Gastroesophageal sphincter (tissue), 3 donors: ENCODE measurements around the gene RAB44.

ENCODE experiments used
- EP300 ChIP-seq: sonication (generic); formaldehyde crosslinking; IDR thresholded peaks from one replicate; pipeline ENCODE4 v1.6.1; 2017; ENCODE audit warnings: antibody characterized with exemption, mild to moderate bottlenecking
- POLR2A ChIP-seq, 2 donors: fragments of 450-650 bp; IDR thresholded peaks; one replicate each; pipeline ENCODE4 v1.6.1; 2017; ENCODE audit warnings: antibody characterized with exemption in 2 of 2, mild to moderate bottlenecking in 2 of 2, moderate library complexity in 1 of 2
- TF ChIP-seq, protein P1 (sequence below), 4 experiments: fragments of 200-600 bp in 2 of 4; fragments of 450-650 bp in 2 of 4; sonication (generic) in 1 of 4; IDR thresholded peaks; one replicate each; pipeline ENCODE4 v1.5.1; 2017 to 2019; ENCODE audit warnings: antibody characterized with exemption in 4 of 4, mild to moderate bottlenecking in 2 of 4, moderate library complexity in 2 of 4

DNA sequence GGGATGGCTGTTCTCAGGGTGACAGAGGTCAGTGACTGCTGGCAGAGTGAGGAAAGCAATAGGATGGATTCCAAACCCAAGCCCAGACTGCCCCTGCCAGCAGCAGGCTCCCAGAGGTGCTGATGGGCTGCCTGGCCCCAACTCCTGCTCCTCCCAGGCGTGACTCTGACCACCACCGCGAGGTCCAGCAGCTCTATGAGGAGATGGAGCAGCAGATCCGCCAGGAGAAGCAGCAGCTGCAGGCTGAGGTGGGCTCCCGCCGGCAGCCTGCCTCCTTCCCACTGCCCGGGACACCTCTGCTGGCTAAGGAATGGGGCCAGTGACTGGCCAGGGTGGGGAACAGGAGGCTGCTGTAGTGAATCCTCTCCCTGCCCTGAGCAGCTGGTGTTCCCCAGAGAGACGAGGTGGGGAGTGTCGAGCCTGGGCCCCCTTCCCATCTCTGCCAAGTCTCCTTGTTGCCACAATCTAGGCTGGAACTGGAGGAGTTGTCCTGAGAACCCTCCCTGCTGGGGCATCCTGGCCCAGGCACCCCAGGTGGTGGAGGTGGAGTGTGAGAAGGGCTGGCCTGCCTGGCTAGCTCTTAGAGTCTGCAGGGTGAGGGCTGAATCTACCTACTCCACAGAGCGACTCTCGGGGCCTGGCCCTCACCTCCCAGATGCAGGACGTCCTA lies 20.4 kb downstream of the RAB44 start:
- TF ChIP-seq EP300 (no peak), POLR2A (IDR thresholded peaks at IDR 0.05) (no peak)
- TF ChIP-seq, protein P1, sequence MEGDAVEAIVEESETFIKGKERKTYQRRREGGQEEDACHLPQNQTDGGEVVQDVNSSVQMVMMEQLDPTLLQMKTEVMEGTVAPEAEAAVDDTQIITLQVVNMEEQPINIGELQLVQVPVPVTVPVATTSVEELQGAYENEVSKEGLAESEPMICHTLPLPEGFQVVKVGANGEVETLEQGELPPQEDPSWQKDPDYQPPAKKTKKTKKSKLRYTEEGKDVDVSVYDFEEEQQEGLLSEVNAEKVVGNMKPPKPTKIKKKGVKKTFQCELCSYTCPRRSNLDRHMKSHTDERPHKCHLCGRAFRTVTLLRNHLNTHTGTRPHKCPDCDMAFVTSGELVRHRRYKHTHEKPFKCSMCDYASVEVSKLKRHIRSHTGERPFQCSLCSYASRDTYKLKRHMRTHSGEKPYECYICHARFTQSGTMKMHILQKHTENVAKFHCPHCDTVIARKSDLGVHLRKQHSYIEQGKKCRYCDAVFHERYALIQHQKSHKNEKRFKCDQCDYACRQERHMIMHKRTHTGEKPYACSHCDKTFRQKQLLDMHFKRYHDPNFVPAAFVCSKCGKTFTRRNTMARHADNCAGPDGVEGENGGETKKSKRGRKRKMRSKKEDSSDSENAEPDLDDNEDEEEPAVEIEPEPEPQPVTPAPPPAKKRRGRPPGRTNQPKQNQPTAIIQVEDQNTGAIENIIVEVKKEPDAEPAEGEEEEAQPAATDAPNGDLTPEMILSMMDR (IDR thresholded peaks at IDR 0.05), result no peak
